Fibroblast of mammary gland (primary cell): ENCODE data around the gene ZNF445.
"Not testable (repeated sequence)": the region's sequence is repeated elsewhere in the genome, so short reads cannot be mapped to it uniquely, and the experiment has no call there.

ENCODE experiments used
- DNase-seq: peaks from one replicate; pipeline ENCODE4 v3.0.0-alpha.2; 2010; ENCODE audit warnings: low read depth
- H3K4me3 ChIP-seq: 2 replicates; pipeline ENCODE4 v1.5.1; 2011; ENCODE audit warnings: low read depth, mild to moderate bottlenecking, low read length, moderate library complexity; ENCODE audit not compliant: control insufficient read depth
- CTCF ChIP-seq: conservative IDR thresholded peaks from 2 replicates; pipeline ENCODE4 v1.5.1; 2011; ENCODE audit warnings: low read depth, low read length, inconsistent platforms; ENCODE audit not compliant: control insufficient read depth, insufficient read depth

The ZNF445 gene

GRCh38 chr3:44402548-44402947 is 74.9 kb downstream of the ZNF445 start:
- no peak for TF ChIP-seq CTCF
- H3K4me3 ChIP-seq, result no peak overlapping the region
- DNase-seq, result no peak

GRCh38 chr3:44400771-44401170 is 76.7 kb downstream of the ZNF445 start:
- H3K4me3 ChIP-seq, result no peak overlapping the region
- TF ChIP-seq CTCF, result no peak
- no peak for DNase-seq

- no peak for DNase-seq
These were observed 78.6 kb downstream of the ZNF445 start for GRCh38 chr3:44398853-44399252.

GRCh38 chr3:44398271-44398670 is 79.2 kb downstream of the ZNF445 start:
- not testable (repeated sequence) for DNase-seq, H3K4me3 ChIP-seq

More at GRCh38 chr3:44398853-44399252, 78.6 kb downstream of the ZNF445 start:
- H3K4me3 ChIP-seq, result no peak overlapping the region
- no peak for TF ChIP-seq CTCF

GRCh38 chr3:44396200-44397171 is 81.0 kb downstream of the ZNF445 start:
- TF ChIP-seq CTCF, result no peak
- DNase-seq, result no peak
- H3K4me3 ChIP-seq, result no peak overlapping the region

GRCh38 chr3:44395714-44396113 is 81.8 kb downstream of the ZNF445 start:
- DNase-seq, result no peak
- no peak for TF ChIP-seq CTCF
- no peak overlapping the region for H3K4me3 ChIP-seq

GRCh38 chr3:44392489-44392888 is 85.0 kb downstream of the ZNF445 start:
- no peak for TF ChIP-seq CTCF
- DNase-seq, result no peak
- no peak overlapping the region for H3K4me3 ChIP-seq
